Inflammatory macrophage treated with lipopolysaccharide for 1 hour (primary cell): Measurements from ENCODE around the gene VPS26B.
"Not testable (repeated sequence)": the region's sequence is repeated elsewhere in the genome, so short reads cannot be mapped to it uniquely, and the experiment has no call there.

Experiments used
- DNase-seq, 2 donors: peaks; one replicate each; pipeline ENCODE4 v3.0.0-alpha.2; 2020 to 2022

The VPS26B gene

GRCh38 chr11:134233729-134234179 is 9.3 kb downstream of the VPS26B start:
- DNase-seq: no peak

GRCh38 chr11:134235399-134235798 is 10.9 kb downstream of the VPS26B start:
- no peak for DNase-seq

- DNase-seq: no peak
Observed at GRCh38 chr11:134236834-134237556, 12.5 kb downstream of the VPS26B start.

- no peak for DNase-seq
Observed at GRCh38 chr11:134237557-134237922, 13.1 kb downstream of the VPS26B start.

- no peak for DNase-seq
Observed at GRCh38 chr11:134238956-134239355, 14.5 kb downstream of the VPS26B start.

- no peak for DNase-seq
Observed at GRCh38 chr11:134240592-134240991, 16.1 kb downstream of the VPS26B start.

GRCh38 chr11:134242376-134242775 is 17.9 kb downstream of the VPS26B start:
- no peak for DNase-seq

- DNase-seq: no peak
Observed at GRCh38 chr11:134243913-134244312, 19.4 kb downstream of the VPS26B start.

GRCh38 chr11:134244593-134244992 is 20.1 kb downstream of the VPS26B start:
- no peak for DNase-seq

GRCh38 chr11:134245434-134245833 is 21.0 kb downstream of the VPS26B start:
- DNase-seq: no peak

- DNase-seq: no peak
Observed at GRCh38 chr11:134246100-134246499, 21.6 kb downstream of the VPS26B start.

- DNase-seq: no peak
Observed at GRCh38 chr11:134246678-134247077, 22.2 kb downstream of the VPS26B start.

GRCh38 chr11:134248910-134249480 is 24.5 kb downstream of the VPS26B start:
- no peak for DNase-seq

- DNase-seq: peak; percentile 17 to 47
Observed at GRCh38 chr11:134250246-134250645, 25.8 kb downstream of the VPS26B start.

GRCh38 chr11:134250675-134251074 is 26.2 kb downstream of the VPS26B start:
- DNase-seq: no peak

- DNase-seq: peak; percentile 51 to 67
Observed at GRCh38 chr11:134252346-134253187, 28.1 kb downstream of the VPS26B start.

- DNase-seq: peak; percentile 94 to 95
Observed at GRCh38 chr11:134253188-134253993, 28.9 kb downstream of the VPS26B start, which contains the start of the genes ACAD8 and THYN1. Gene ACAD8, plus strand, starts transcription at chr11:134253568. Its CDS starts 33 bp downstream, at chr11:134253601. Gene THYN1, minus strand, starts transcription at chr11:134253352. Its CDS starts 470 bp downstream, at chr11:134252882.

- DNase-seq: peak; percentile 57
Observed at GRCh38 chr11:134254433-134255183, 30.1 kb downstream of the VPS26B start.

GRCh38 chr11:134255184-134255561 is 30.7 kb downstream of the VPS26B start:
- DNase-seq: not testable (repeated sequence)

- no peak for DNase-seq
Observed at GRCh38 chr11:134257101-134257500, 32.6 kb downstream of the VPS26B start.

- no peak for DNase-seq
Observed at GRCh38 chr11:134258577-134258976, 34.1 kb downstream of the VPS26B start.

- no peak for DNase-seq
Observed at GRCh38 chr11:134260503-134260902, 36.0 kb downstream of the VPS26B start.
